Left lung (tissue), 4 donors: ENCODE data around the gene KRABD2.
"Not testable (repeated sequence)": the region's sequence is repeated elsewhere in the genome, so short reads cannot be mapped to it uniquely, and the experiment has no call there.

Experiments
- ATAC-seq: fragments of 200-7000 bp; cut with Tn5 transposase; one replicate; pipeline ENCODE4 v1.9.1; 2020; ENCODE audit warnings: moderate library complexity
- DNase-seq, 4 donors: peaks; one replicate each; pipeline ENCODE4 v3.0.0-alpha.2; 2013 to 2020
- H3K27ac ChIP-seq, 2 donors: fragments of 200-600 bp; sonication (generic) in 1 of 2; one replicate each; pipeline versions ENCODE4 v1.5.0 to v1.8.0; 2020 to 2021
- H3K27me3 ChIP-seq, 2 donors: fragments of 200-600 bp; sonication (generic) in 1 of 2; one replicate each; pipeline versions ENCODE4 v1.5.0 to v1.8.0; 2020 to 2021
- H3K36me3 ChIP-seq, 2 donors: fragments of 200-600 bp; sonication (generic) in 1 of 2; one replicate each; pipeline versions ENCODE4 v1.5.0 to v1.8.0; 2020 to 2021
- H3K4me1 ChIP-seq, 2 donors: fragments of 200-600 bp; one replicate each; pipeline ENCODE4 v1.8.0; 2021
- H3K4me3 ChIP-seq, 2 donors: fragments of 200-600 bp; sonication (generic) in 1 of 2; one replicate each; pipeline versions ENCODE4 v1.5.0 to v1.8.0; 2020 to 2021; ENCODE audit warnings: mild to moderate bottlenecking in 1 of 2
- H3K9me3 ChIP-seq, 2 donors: fragments of 200-600 bp; sonication (generic) in 1 of 2; one replicate each; pipeline versions ENCODE4 v1.5.0 to v1.8.0; 2020 to 2021
- intact Hi-C, 2 donors: fragments of 100-400 bp; cut with DNase I; formaldehyde crosslinking; loops; one replicate each; pipeline versions ENCODE4 v1.11.2 to v1.14.2; 2022
- TF ChIP-seq, protein P1 (sequence below), 2 donors: fragments of 200-600 bp; sonication (generic) in 1 of 2; IDR thresholded peaks; one replicate each; pipeline versions ENCODE4 v1.5.0 to v1.8.0; 2021; ENCODE audit warnings: antibody characterized with exemption in 2 of 2
- donor health status: DM: no; HTN: yes; CAD: no.
- donor health status: DM: no; HTN: no; CAD: no.

Gene KRABD2

DNA sequence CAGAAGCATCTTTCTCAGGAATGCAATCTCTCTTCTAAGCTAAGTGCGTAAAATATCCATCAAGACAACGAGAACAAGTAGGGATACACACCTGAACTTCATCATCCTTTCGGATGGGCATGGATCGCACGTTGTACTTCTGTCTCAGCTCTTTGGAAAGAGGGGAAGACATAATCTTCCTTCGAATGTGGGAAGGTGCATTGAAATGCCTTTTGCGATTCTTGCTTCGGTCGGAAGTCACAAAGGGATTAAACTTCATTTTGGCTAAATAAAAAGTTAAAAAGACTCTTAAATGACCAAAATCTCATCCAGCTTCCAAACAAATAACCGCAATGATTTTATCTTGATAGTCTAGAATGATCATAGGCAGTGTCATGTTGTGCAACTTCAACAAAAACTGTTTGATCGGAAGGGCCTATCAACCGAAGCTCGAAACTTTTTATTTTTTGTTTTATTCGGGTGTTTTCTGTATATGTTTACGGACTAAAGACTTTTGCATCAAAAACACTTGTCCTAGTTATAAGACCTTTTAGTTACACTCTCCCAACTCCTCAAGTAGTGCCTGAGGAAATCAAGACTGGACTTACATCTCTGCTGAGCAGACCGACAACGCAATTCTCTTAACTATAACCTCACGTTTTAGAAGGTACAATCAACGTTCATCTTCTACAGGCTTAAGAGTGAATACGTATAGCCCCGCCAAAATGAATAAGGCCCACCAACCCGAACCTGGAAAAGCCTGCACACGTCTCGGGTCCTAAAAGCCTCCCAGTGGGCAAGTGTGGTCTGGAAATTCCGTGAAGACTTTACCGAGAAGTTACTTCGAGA is 5.8 kb upstream of the KRABD2 start:
- Histone ChIP-seq H3K4me1 (peaks cover 33 to 61% of the 10 kb centered on the region in 2 donors), H3K27ac (peak overlapping the region; percentile 85 to 93), H3K4me3 (peak overlapping the region; percentile 72 to 78), H3K9me3 (no peaks in the 10 kb centered on the region), H3K36me3 (peaks cover 3 to 49% of the 10 kb centered on the region in 2 donors), H3K27me3 (no peaks in the 10 kb centered on the region)
- intact Hi-C loops = no loop called here
- TF ChIP-seq, protein P1, sequence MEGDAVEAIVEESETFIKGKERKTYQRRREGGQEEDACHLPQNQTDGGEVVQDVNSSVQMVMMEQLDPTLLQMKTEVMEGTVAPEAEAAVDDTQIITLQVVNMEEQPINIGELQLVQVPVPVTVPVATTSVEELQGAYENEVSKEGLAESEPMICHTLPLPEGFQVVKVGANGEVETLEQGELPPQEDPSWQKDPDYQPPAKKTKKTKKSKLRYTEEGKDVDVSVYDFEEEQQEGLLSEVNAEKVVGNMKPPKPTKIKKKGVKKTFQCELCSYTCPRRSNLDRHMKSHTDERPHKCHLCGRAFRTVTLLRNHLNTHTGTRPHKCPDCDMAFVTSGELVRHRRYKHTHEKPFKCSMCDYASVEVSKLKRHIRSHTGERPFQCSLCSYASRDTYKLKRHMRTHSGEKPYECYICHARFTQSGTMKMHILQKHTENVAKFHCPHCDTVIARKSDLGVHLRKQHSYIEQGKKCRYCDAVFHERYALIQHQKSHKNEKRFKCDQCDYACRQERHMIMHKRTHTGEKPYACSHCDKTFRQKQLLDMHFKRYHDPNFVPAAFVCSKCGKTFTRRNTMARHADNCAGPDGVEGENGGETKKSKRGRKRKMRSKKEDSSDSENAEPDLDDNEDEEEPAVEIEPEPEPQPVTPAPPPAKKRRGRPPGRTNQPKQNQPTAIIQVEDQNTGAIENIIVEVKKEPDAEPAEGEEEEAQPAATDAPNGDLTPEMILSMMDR (IDR thresholded peaks at IDR 0.05) = no peak
- DNase-seq (no peak), ATAC-seq (no peak)

DNA sequence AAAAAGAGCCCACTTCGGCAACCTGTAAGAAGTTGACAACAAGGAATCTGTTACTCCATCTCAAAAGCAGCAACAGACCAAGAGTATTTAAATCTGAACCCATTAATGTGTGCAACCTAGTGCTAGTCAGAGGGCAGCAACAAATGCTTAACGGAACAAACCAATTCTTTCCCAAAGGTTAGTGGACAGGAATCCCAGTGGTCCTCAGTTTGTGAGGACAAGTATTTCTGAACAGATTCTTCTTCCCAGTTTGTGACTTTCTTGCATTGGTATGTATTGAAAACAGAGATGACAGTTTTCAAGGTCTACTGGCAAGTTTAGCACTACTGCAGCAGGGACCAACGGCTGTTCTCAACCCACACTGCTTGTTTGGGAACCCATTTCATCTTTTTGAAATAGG is 3.5 kb upstream of the KRABD2 start:
- no peaks in the 10 kb centered on the region for H3K27me3 ChIP-seq
- TF ChIP-seq, protein P1 (IDR thresholded peaks at IDR 0.05) = no peak
- H3K4me3 ChIP-seq = peak overlapping the region in 1 of 2 donors; percentile 78
- intact Hi-C loops = no loop called here
- peaks cover 3 to 54% of the 10 kb centered on the region in 2 donors for H3K36me3 ChIP-seq
- ATAC-seq (no peak), DNase-seq (no peak)
- no peaks in the 10 kb centered on the region for H3K9me3 ChIP-seq
- H3K27ac ChIP-seq = no peak overlapping the region
- peaks cover 38 to 68% of the 10 kb centered on the region in 2 donors for H3K4me1 ChIP-seq

DNA sequence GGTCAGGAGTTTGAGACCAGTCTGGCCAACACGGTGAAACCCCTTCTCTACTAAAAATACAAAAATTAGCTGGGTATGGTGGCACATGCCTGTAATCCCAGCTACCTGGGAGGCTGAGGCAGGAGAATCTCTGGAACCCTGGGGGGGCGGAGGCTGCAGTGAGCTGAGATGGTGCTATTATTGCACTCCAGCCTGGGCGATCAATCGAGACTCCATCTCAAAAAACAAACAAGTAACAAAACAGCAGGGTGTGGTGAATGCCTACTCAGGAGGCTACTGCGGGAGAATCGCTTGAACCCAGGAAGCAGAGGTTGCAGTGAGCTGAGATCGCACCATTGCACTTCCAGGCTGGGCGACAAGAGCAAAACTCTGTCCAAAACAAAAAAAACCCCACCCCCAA is 1.6 kb upstream of the KRABD2 start:
- H3K36me3 ChIP-seq = peaks cover 3 to 54% of the 10 kb centered on the region in 2 donors
- ATAC-seq, H3K27ac ChIP-seq, DNase-seq, H3K27me3 ChIP-seq, intact Hi-C loops, H3K4me3 ChIP-seq, H3K9me3 ChIP-seq: not testable (repeated sequence)
- H3K4me1 ChIP-seq = peaks cover 29 to 60% of the 10 kb centered on the region in 2 donors

DNA sequence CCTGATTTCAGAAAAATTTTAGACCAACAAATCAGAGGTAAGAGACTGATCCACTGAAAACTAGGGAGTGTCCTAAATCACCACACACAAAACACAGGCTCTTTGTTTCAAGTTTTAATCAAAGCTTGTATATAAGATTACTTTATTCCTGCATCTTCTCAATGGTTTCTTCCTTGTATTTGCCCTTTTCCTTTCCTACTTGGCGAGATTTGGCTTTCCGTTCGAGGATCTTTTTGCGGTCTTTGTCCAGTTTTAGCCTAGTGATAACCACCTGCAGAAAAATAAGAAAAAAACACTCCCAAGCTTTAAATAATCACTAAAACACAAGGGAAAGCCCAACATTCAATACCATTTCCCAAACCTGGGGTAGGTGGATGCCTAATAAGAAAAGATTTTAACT is 918 bp upstream of the KRABD2 start:
- H3K9me3 ChIP-seq = no peaks in the 10 kb centered on the region
- ATAC-seq = no peak
- H3K27me3 ChIP-seq = no peaks in the 10 kb centered on the region
- TF ChIP-seq, protein P1 (IDR thresholded peaks at IDR 0.05) = no peak
- peaks cover 29 to 59% of the 10 kb centered on the region in 2 donors for H3K4me1 ChIP-seq
- H3K4me3 ChIP-seq = no peak overlapping the region
- peaks cover 3 to 54% of the 10 kb centered on the region in 2 donors for H3K36me3 ChIP-seq
- peak overlapping the region; percentile 85 to 86 for H3K27ac ChIP-seq
- no peak for DNase-seq
- intact Hi-C loops = no loop called here

DNA sequence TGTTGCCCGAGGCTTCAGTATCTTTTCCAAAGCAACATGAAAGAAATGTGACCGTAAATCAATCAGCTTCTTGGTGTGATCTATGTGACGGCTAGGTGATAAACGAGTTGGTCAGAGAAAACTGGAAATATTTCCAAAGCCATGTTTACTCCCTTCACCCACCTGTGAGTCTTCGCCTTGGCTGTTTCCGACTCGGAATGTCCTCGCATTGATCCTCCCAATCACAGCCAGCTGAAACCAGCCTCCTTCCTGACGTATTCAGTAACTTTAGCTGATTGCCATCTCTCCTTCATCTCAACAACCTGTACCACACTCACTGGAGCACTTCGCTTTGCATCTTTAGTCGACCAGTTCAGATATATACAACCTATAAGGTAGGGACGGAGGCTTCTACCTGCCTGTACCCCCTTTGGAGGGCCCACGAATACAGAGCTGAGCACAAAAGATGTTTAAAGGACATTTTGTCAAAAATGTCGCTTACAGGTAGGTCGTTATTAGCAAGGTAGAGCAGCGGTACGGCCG is 705 bp downstream of the KRABD2 start:
- peaks cover 0 to 41% of the 10 kb centered on the region in 2 donors for H3K36me3 ChIP-seq
- peak overlapping the region; percentile 85 to 86 for H3K27ac ChIP-seq
- ATAC-seq = peak; percentile 57
- DNase-seq = peak in 1 of 4 donors; percentile 32
- H3K9me3 ChIP-seq = no peaks in the 10 kb centered on the region
- no peaks in the 10 kb centered on the region for H3K27me3 ChIP-seq
- peaks cover 14 to 43% of the 10 kb centered on the region in 2 donors for H3K4me1 ChIP-seq
- intact Hi-C loops = no loop called here
- H3K4me3 ChIP-seq = peak overlapping the region; percentile 49 to 73
- TF ChIP-seq, protein P1 (IDR thresholded peaks at IDR 0.05) = no peak

DNA sequence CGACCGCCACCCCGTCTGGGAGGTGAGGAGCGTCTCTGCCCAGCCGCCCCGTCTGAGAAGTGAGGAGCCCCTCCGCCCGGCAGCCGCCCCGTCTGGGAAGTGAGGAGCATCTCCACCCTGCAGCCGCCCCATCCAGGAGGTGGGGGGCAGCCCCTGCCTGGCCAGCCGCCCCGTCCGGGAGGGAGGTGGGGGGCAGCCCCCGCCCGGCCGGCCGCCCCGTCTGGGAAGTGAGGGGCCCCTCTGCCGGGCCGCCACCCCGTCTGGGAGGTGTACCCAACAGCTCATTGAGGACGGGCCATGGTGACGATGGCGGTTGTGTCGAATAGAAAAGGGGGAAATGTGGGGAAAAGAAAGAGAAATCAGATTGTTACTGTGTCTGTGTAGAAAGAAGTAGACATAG is 2.6 kb downstream of the KRABD2 start:
- ATAC-seq, H3K27ac ChIP-seq, intact Hi-C loops, H3K9me3 ChIP-seq, DNase-seq, H3K4me3 ChIP-seq, H3K27me3 ChIP-seq: not testable (repeated sequence)
- H3K4me1 ChIP-seq = peaks cover 5 to 33% of the 10 kb centered on the region in 2 donors
- peaks cover 0 to 34% of the 10 kb centered on the region in 2 donors for H3K36me3 ChIP-seq
